IPS-NIHi7 (cell line): ENCODE data around the gene SH3TC2.
A peak's percentile ranks its signal among the peaks of the same experiment; 100 is the strongest.

Experiments
- DNase-seq: peaks from one replicate; pipeline ENCODE4 v3.0.0; 2012; ENCODE audit warnings: mixed read lengths; ENCODE audit errors: extremely low spot score

Gene SH3TC2

GRCh38 chr5:149060325-149060724 is 2.5 kb downstream of the SH3TC2 start:
- no peak for DNase-seq

DNA sequence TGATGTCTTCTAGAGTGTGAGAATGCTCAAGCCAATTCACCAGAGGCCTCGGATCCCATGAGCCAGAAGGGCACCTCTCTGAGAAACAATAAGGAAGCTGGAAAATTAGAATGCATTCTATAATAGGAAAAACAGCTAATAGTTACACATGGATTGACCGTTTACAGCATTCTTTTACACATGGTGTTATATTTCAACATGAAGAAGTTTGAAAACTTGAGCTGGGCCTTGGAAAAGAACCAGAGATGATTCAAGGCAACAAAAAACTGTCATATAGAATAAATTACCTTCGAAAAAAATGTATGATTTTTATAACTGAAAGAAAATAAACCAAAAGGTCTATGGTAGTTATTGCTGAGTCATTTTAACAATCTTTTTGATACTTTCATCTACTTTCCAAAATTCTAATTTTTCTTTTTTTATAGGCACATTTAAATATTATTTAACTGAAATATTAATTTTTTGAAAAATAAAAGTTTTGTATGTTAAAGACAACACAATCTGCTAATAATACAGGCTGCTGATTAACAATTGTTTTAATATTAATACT is 6.2 kb downstream of the SH3TC2 start:
- no peak for DNase-seq

- no peak for DNase-seq
Measured at GRCh38 chr5:149054416-149054815, 8.4 kb downstream of the SH3TC2 start.

DNA sequence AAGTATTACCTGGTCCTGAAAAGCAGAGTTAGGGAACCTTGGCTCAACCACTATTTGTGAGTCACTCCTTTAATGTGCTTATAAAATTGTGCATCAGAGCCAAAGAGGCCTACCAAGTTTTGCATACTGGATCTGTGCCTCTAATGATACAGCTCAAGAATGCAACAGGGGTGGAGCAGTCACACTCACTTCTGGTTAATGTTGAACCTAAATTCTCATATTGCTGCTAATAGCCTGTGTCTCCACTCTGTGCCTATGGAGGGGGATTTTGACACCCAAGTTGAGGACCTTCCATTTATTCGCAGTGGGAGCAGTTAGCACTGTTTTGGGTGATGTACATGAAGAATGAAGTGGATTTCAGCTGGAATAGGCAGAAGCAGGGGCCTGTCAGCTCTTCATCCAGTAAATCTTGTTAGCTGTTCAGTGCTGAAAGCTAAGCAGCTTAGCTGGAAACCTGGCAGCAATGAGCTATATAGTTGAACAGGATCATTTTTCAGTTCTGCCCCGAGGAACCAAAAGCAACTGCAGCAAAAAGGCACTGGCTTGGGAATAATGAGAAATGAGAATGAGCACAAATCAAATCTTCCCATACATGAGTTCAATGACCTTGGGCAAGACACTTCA is 9.7 kb downstream of the SH3TC2 start:
- DNase-seq = no peak

DNA sequence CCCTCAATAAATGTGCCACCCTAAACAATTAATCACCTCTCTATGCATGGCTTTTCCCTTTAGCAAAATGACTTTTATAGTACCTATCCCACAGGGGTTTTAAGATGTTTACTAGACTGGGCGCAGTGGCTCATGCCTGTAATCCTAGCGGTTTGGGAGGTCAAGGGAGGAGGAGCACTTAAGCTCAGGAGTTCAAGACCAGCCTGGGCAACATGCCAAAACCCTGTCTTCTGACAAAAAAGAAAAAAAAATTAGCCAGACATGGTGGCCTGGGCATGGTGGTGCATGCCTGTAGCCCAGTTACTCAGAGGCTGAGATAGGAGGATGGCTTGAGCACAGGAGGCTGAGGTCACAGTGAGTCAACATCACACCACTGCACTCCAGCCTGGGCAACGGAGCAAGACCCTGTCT is 13.5 kb downstream of the SH3TC2 start:
- no peak for DNase-seq

DNA sequence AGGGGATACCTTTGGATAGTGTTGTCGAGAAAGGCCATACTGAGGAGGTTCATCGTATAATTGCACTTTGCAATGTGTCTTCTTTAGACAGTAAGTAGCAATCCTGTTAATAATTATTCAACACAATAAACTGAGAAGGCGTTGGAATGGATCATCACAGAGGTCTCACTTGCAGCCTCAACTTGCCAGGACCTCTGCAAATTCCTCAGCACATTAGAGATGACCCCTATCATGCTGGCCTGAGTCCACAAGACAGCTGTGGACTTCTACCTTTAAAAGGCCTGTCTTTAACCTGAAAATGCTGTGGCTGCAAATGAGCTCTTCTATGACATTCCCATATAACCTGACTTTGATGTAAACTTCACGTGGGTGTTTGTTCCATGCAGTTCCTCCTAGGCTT is 14.1 kb downstream of the SH3TC2 start:
- no peak for DNase-seq

DNA sequence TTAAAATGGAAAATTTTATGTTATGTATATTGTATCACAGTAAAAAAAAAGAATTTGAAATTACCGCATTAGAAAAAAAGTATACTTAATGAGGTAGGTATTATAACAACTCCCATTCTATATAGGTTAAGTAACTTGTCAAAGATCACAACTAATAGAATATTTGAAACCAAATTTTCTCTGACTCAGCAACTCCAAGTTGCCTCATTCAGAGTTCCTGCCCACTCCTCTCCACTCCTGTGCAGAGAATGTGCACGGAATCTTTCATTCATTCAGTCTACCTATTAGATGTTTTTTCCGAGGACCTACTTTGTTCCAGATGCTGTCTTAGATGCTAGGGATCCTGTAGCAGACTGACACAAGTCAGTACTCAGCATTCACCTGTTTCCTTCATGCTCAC is 15.4 kb downstream of the SH3TC2 start:
- no peak for DNase-seq

DNA sequence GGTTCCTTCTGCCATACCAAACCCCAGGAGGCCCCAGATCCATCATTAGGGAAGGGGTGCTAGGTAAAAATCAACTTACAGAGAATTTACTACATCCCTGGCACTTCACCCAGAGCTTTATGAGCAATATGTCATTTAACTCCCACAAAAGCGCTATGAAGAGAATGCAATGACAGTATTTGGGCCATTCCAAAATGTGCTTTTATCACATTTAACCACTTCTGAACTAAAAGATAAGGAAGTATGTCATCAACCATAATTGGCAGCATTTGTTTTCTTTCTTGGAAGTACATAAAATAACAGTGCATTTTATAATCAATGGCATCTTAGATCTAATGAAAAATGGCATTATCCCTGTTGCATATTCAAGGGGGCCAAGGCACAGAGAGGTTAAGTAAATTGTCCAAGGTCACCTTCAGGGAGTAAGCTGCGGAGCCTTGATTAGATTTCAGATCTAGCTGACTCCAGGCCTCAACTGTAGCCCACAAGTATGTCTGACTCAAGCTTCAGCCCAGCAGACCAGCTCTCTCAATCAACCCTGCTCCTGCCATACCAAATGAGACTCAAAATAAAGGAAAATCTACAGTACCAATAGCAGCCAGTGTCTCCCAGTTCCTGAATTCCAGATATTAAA is 16.5 kb downstream of the SH3TC2 start:
- no peak for DNase-seq

DNA sequence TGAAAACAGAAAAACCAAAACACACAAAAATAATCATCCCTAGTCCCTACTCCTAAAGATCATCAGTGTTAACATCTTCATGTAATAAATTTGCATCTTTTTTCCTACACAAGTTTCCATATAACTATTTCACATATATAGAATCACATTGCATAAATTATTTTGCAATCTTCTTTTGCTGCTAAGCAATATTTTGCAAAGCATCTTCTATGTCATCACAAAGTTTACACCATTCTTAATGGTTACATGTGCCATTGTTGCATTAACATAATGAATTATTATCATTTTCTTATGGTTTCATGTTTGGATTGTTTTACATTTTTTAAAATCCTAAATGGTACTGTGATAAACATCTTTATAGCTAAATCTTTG is 17.8 kb downstream of the SH3TC2 start:
- no peak for DNase-seq

DNA sequence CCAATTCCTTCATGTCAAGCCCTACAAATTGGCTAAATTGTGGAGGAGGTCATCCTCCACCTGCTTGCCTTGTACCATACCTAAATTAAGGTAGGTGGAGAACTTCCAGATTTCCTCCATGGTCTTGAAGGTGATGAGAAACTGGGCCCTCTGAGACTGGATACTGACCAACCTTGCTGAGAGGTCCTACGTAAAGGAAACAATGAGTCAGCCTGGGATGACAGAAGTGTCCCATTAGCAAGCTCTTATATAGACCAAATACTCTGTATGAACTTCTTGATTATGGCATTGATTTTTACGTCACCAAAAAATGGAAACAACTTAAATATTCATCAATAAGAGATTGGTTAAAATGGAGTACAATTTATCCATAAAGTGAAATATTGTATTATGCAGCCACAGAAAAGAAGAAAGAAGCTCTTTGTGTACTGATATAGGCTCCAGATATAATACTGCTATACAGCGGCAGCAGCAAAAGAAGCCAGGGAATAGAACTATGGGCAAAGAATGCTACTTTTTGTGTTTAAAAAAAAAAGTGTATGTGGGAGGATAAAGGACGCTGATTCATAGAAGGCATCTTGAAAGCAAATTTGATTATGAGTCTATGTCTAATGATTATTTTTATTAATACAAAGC is 18.3 kb downstream of the SH3TC2 start:
- DNase-seq = no peak

DNA sequence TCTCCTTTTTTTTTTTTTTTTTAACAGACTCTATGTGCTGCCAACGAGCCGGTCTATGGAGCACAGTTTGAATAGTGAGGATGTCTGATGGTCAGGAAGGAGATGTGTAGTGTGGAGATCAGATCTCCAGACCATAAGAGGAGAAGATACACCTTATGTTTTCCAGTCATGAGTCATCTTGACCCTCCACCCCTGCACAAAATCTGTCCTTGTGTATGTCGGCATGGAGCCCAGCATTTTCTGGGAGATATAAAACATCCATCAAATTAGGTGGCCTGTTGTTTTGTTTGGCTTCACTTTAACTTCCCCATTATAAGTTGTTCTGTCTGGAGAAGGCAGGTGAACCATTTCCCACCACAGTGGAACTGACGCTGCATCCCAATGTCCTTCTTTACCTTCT is 19.2 kb downstream of the SH3TC2 start:
- no peak for DNase-seq

DNA sequence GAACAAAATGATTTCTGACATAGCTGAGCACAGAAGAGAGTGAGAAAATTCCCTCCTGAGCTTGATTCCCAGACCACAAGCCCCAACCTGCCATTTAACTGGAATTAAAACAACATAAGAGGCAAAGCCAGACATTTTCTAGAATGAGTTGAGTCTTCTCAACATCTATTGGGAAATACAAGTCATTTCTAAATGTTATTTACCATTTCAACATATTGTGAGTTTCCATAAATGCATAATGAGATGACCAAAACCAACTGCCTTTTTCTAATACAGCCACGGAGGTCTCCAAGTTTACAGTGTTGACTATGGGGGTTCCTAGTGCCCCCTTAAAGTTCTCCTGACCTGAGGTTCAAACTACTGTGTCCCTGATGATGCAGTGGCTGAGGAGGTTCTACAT is 20.0 kb downstream of the SH3TC2 start:
- DNase-seq = no peak

- DNase-seq = no peak
Measured at GRCh38 chr5:149041242-149041641, 21.6 kb downstream of the SH3TC2 start.

- DNase-seq = no peak
Measured at GRCh38 chr5:149040421-149040820, 22.4 kb downstream of the SH3TC2 start.

GRCh38 chr5:149039506-149039905 is 23.4 kb downstream of the SH3TC2 start:
- DNase-seq = no peak

- no peak for DNase-seq
Measured at GRCh38 chr5:149038336-149039080, 24.4 kb downstream of the SH3TC2 start.

DNA sequence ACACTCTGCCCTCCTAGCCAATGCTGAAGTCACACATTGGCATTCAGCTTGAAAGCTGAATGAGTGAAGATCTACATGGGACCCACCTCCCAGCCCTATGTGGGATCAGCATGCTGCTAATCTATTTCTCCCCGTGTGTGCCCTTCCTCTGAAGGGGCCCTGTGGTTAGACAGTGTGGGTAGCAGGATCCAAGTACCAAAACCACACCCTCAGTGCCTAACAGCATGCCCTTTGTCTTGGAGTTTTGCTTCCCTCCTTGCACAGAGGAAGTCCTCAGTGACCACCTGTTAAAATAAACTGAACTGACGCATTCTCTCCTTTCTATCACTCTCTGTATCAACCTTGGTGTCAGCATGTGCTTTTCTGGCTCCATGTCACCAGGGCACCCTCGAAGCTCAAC is 25.0 kb downstream of the SH3TC2 start:
- DNase-seq = no peak

- DNase-seq = no peak
Measured at GRCh38 chr5:149036970-149037369, 25.9 kb downstream of the SH3TC2 start.

DNA sequence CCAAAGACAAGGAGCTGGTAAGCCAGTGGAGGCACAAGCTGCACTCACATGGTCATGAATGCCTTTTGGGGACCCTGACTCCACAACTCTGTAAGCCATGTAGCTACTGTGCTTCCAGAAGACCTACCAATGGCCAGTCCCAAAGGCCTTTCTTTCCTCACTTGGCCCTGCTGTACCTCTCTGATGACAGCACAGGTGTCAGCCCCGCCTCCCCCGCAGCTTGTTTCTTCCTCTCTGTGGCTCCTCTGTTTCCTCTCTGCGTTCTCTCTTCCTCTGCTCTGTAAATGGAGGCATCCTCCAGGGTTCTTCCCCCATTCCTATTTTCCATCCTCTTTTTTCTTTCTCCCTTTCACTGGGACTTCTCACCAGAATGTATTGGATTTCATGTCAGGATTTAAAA is 26.7 kb downstream of the SH3TC2 start:
- DNase-seq = no peak

- DNase-seq = peak; percentile 68
Measured at GRCh38 chr5:149035372-149035790, 27.5 kb downstream of the SH3TC2 start.

- DNase-seq = no peak
Measured at GRCh38 chr5:149030838-149031397, 31.9 kb downstream of the SH3TC2 start.

- DNase-seq = no peak
Measured at GRCh38 chr5:149030392-149030791, 32.5 kb downstream of the SH3TC2 start.
